Esophagus squamous epithelium (tissue), 5 donors: Measurements from ENCODE around the gene FOXC1. TPM values are rescaled to one million over a fixed set of nuclear protein-coding genes. Genes with fewer than 3 reads are reported as not detected.
A peak's percentile ranks its signal among the peaks of the same experiment; 100 is the strongest.

Source experiments
- DNase-seq: peaks from one replicate; lab custom pipeline; 2025; lab: John Stamatoyannopoulos, UW
- H3K27ac ChIP-seq, 4 donors: fragments of 200-600 bp; sonication (generic); one replicate each; pipeline ENCODE4 v1.5.1; 2016 to 2019; ENCODE audit warnings: mild to moderate bottlenecking in 1 of 4
- H3K27me3 ChIP-seq, 4 donors: fragments of 200-600 bp; sonication (generic); 1 replicate in 3 of 4; 2 replicates in 1 of 4; pipeline versions ENCODE4 v1.5.1 to v1.6.0; 2017 to 2021; ENCODE audit warnings: antibody characterized with exemption in 1 of 4
- H3K36me3 ChIP-seq, 3 donors: fragments of 200-600 bp; sonication (generic); one replicate each; pipeline ENCODE4 v1.5.1; 2016 to 2019
- H3K4me1 ChIP-seq, 3 donors: fragments of 200-600 bp; sonication (generic); one replicate each; pipeline ENCODE4 v1.5.1; 2017 to 2019
- H3K4me3 ChIP-seq, 4 donors: fragments of 200-600 bp; sonication (generic); 1 replicate in 3 of 4; 2 replicates in 1 of 4; pipeline ENCODE4 v1.5.1; 2016 to 2019; ENCODE audit warnings: mild to moderate bottlenecking in 2 of 4, moderate library complexity in 1 of 4
- H3K9me3 ChIP-seq, 3 donors: fragments of 200-600 bp; sonication (generic); one replicate each; pipeline ENCODE4 v1.5.1; 2016 to 2019
- POLR2A ChIP-seq, 4 donors: fragments of 450-650 bp; IDR thresholded peaks; one replicate each; pipeline ENCODE4 v1.6.1; 2017; ENCODE audit warnings: antibody characterized with exemption in 4 of 4, mild to moderate bottlenecking in 4 of 4, moderate library complexity in 3 of 4
- WGBS, 2 donors: methylation state at CpG; one replicate each; pipeline ENCODE4 v1.1.5; 2018; 5-methylcytosine and 5-hydroxymethylcytosine counted together
- intact Hi-C: fragments of 100-400 bp; cut with DNase I; formaldehyde crosslinking; loops from one replicate; pipeline ENCODE4 v1.15.0; 2022
- total RNA-seq, 4 donors: library from RNA; depleted of rRNA; stranded (reverse); fragments of >200 nt; gene quantifications; one replicate each; pipeline ENCODE4 v1.1.0, GENCODE V29; 2016
- TF ChIP-seq, protein P1 (sequence below), 6 experiments: fragments of 450-650 bp in 4 of 6; fragments of 200-600 bp in 2 of 6; sonication (generic) in 2 of 6; IDR thresholded peaks; one replicate each; pipeline ENCODE4 v1.5.1; 2016 to 2019; ENCODE audit warnings: antibody characterized with exemption in 6 of 6, mild to moderate bottlenecking in 4 of 6, moderate library complexity in 4 of 6
- donor health status: DM: yes; HTN: yes; CAD: no.

The FOXC1 gene
- total RNA-seq, 4 donors from 2014 or later: 2.2 to 6.0 (median 3.4) TPM

DNA sequence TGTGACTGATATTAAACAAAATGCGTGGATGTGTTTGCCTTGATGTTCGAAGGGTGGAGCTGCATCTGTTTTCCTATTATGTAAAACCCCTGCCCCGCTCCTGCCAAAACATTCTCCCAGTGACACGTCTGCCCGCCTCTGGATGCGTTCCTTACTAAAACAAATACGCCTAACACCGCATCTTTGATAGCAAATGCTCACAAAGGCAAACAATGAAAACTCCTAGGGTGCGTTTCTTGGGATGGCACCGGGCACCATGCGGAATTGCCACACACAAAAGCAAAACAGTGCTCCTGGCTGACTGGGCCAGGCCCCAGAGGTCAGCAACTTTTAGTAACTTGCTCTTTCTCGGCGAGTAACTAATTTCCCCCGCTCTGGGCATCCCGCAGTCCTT is 9.0 kb upstream of the FOXC1 start:
- TF ChIP-seq, protein P1, sequence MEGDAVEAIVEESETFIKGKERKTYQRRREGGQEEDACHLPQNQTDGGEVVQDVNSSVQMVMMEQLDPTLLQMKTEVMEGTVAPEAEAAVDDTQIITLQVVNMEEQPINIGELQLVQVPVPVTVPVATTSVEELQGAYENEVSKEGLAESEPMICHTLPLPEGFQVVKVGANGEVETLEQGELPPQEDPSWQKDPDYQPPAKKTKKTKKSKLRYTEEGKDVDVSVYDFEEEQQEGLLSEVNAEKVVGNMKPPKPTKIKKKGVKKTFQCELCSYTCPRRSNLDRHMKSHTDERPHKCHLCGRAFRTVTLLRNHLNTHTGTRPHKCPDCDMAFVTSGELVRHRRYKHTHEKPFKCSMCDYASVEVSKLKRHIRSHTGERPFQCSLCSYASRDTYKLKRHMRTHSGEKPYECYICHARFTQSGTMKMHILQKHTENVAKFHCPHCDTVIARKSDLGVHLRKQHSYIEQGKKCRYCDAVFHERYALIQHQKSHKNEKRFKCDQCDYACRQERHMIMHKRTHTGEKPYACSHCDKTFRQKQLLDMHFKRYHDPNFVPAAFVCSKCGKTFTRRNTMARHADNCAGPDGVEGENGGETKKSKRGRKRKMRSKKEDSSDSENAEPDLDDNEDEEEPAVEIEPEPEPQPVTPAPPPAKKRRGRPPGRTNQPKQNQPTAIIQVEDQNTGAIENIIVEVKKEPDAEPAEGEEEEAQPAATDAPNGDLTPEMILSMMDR (IDR thresholded peaks at IDR 0.05): no peak
- TF ChIP-seq POLR2A (IDR thresholded peaks at IDR 0.05): no peak
- 78 to 82% methylated on average over 15 of the region's 15 CpGs for WGBS, 2 donors
- Histone ChIP-seq H3K27ac (no peak overlapping the region), H3K27me3 (peaks cover 7 to 96% (median 9%) of the 10 kb centered on the region in 4 donors), H3K4me3 (no peak overlapping the region), H3K36me3 (no peaks in the 10 kb centered on the region), H3K9me3 (no peaks in the 10 kb centered on the region), H3K4me1 (peaks cover 13 to 31% (median 20%) of the 10 kb centered on the region in 3 donors)
- intact Hi-C loops: loop anchor here (5.0 to 10.0 kb wide), 5 partner anchors 514 to 1037 kb away; no protein-coding TSS in a partner anchor
- no peak for DNase-seq

DNA sequence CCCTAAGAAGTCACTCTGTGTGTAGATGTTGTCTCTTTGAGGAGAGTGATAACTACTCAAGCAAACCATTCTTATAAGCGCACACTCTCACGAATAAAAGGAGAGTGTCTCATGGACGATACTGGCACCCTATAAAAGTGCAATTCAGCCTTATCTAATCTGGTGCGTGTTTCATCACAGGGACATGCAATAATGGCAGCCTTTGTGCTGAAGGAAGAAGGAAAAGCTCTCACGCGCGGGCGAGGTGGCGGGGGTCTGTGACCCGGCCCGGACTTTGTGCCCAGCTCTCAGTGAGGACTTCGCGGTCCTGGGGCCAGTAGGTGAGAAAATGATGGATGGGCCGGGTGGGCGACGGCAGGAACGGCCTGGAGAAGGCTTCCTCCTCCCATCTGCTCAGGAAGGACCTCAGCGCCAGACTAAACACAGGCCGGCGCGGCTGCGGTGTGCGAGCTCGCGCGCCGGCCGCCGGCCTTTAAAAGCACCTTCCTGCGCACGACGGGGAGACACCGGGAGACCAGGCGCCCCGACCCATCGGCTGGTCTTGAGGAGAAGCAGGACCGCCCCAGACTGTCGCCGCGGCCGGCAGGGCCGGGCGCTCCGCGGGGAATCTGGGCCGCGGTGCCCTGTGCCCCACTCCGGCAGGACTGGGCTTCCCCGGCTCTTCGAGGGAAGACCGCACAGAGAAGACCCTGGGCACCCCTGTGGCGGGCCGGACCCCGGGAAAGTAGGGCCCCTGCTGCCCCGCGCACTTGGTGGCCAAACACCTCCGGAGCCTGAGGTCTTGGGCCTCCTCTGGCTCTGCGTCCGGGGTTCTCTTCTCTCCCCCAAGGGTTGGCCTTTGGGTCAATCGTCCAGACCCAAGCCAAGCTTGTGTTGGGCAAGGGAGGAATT is 8.3 kb upstream of the FOXC1 start:
- WGBS, 2 donors: 58 to 70% methylated on average over 19 to 29 of the region's 60 CpGs
- Histone ChIP-seq H3K4me3 (no peak overlapping the region), H3K9me3 (no peaks in the 10 kb centered on the region), H3K36me3 (no peaks in the 10 kb centered on the region), H3K27me3 (peaks cover 8 to 96% (median 14%) of the 10 kb centered on the region in 4 donors), H3K27ac (no peak overlapping the region), H3K4me1 (peaks cover 13 to 31% (median 14%) of the 10 kb centered on the region in 3 donors)
- TF ChIP-seq, protein P1 (IDR thresholded peaks at IDR 0.05): no peak
- TF ChIP-seq POLR2A (IDR thresholded peaks at IDR 0.05): no peak
- DNase-seq: no peak
- intact Hi-C loops: loop anchor here (5.0 to 10.0 kb wide), 5 partner anchors 513 to 1036 kb away; no protein-coding TSS in a partner anchor

DNA sequence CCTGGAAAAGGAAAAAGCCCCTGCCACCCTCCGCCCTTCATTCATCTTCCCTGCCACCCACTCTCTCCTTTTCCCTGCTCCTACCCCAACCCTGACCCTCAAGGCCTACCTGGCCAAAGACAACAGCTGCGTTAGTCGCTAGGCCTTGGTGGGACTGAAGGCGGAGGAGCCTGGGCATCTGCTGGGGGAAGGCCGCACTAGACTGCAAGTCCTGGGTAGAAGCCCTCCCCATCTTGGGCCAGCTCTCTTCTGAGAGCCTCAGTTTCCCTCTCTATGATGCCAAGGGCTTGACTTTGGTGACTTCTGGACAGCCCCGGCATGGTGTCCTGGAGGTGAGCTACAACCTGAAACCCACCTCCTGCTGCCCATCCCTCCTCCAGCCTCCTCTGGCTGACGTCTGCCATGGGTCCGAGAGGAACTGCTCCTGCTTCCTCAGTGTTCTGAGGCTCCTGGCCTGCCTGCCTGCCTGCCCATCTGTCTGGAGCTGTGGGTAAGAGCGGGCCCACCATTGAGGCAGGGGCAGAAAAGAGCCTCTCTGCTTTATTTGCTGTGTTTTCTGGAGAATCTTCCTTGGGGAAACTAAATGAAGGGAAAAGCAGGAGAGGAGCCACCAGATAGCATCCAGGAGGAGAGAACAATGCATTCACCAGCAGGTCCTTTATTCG is 7.5 kb upstream of the FOXC1 start:
- H3K4me3 ChIP-seq: no peak overlapping the region
- no peak overlapping the region for H3K27ac ChIP-seq
- intact Hi-C loops: loop anchor here (5.0 to 10.0 kb wide), 5 partner anchors 513 to 1035 kb away; no protein-coding TSS in a partner anchor
- DNase-seq: no peak
- TF ChIP-seq POLR2A (IDR thresholded peaks at IDR 0.05): no peak
- TF ChIP-seq, protein P1 (IDR thresholded peaks at IDR 0.05): no peak
- H3K4me1 ChIP-seq: peaks cover 17 to 37% (median 17%) of the 10 kb centered on the region in 3 donors
- 88 to 97% methylated on average over 4 to 7 of the region's 10 CpGs for WGBS, 2 donors
- H3K9me3 ChIP-seq: no peaks in the 10 kb centered on the region
- no peaks in the 10 kb centered on the region for H3K36me3 ChIP-seq
- H3K27me3 ChIP-seq: peaks cover 8 to 96% (median 21%) of the 10 kb centered on the region in 4 donors

DNA sequence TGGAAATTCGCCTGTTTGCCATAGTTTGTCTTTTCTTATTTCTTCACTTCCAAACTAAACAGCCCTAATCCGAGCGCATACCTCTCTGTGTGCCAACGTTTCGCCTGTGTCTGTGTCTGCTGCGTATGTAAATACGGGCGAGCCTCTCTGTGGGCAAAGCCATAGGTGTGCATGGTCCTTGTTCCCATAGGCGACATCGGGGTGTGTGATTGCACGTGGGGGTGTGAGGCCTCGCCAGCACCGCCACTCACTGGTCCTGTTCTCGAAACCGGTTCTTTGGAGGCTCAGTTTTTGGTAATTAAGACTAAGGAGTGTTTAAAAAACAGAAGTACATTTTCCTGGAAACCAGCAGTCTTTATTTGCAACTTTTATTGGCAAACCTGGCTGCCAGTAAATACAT is 6.0 kb upstream of the FOXC1 start:
- Histone ChIP-seq H3K36me3 (no peaks in the 10 kb centered on the region), H3K4me1 (peaks cover 23 to 52% (median 29%) of the 10 kb centered on the region in 3 donors), H3K4me3 (peak overlapping the region in 2 of 4 donors; percentile 54 to 72), H3K9me3 (no peaks in the 10 kb centered on the region), H3K27me3 (peaks cover 12 to 97% (median 34%) of the 10 kb centered on the region in 4 donors), H3K27ac (no peak overlapping the region)
- WGBS, 2 donors: 38 to 77% methylated on average over 14 to 15 of the region's 15 CpGs
- TF ChIP-seq POLR2A (IDR thresholded peaks at IDR 0.05): no peak
- TF ChIP-seq, protein P1 (IDR thresholded peaks at IDR 0.05): no peak
- DNase-seq: no peak
- intact Hi-C loops: loop anchor here (5.0 to 10.0 kb wide), 5 partner anchors 511 to 1034 kb away; no protein-coding TSS in a partner anchor
